GM19463 (cell line): ENCODE data around the gene FAM9C.

Experiments
- ATAC-seq: cut with Tn5 transposase; IDR thresholded peaks from one replicate; pipeline ENCODE4 v1.9.1; 2021; ENCODE audit warnings: mild to moderate bottlenecking, moderate library complexity; ENCODE audit not compliant: unreplicated experiment

Gene FAM9C

DNA sequence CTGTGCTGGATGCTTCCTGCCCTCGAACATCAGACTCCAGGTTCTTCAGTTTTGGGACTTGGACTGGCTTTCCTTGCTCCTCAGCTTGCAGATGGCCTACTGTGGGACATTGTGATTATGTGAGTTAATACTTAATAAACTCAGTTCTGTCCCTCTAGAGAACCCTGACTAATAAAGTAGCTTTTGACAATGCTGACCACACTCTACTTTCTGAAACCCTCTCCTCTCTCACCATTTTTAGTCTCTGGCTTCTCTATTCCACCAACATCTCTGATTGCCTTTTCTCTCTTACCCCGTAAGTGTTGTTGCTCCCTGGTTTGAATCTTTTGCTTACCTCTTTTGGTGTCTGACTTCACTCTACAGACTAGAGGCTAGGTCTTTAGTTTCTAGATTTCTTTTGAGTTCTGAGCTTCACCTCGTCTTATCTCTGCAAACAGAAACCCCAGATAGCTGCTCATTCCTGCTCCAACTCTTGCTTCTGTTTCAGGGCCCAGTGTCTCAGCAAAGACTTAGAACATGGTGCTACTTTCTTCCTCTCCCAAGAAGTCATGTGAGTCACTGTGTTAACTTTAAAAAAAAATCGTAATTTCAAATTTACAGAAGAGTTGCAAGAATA lies 58.1 kb downstream of the FAM9C start:
- peak; percentile 41 for ATAC-seq
